Sigmoid colon (tissue), 7 donors: ENCODE results near the gene CELA2B. TPM values are rescaled to one million over a fixed set of nuclear protein-coding genes. Genes with fewer than 3 reads are reported as not detected.

ENCODE experiments used
- DNase-seq: peaks from one replicate; pipeline ENCODE4 v3.0.0-alpha.2; 2019
- H3K27ac ChIP-seq, 4 donors: fragments of 200-600 bp; sonication (generic); one replicate each; pipeline ENCODE4 v1.5.1; 2016 to 2019; ENCODE audit warnings: mild to moderate bottlenecking in 1 of 4
- H3K27me3 ChIP-seq, 3 donors: fragments of 200-600 bp; sonication (generic); one replicate each; pipeline ENCODE4 v1.5.1; 2019; ENCODE audit warnings: mild to moderate bottlenecking in 1 of 3
- H3K36me3 ChIP-seq, 4 donors: fragments of 200-600 bp; sonication (generic); one replicate each; pipeline ENCODE4 v1.5.1; 2016 to 2019
- H3K4me1 ChIP-seq, 4 donors: fragments of 200-600 bp; sonication (generic); one replicate each; pipeline ENCODE4 v1.5.1; 2017 to 2019
- H3K4me3 ChIP-seq, 4 donors: fragments of 200-600 bp; sonication (generic); one replicate each; pipeline ENCODE4 v1.5.1; 2017 to 2019; ENCODE audit warnings: mild to moderate bottlenecking in 2 of 4, moderate library complexity in 1 of 4
- H3K9me3 ChIP-seq, 4 donors: fragments of 200-600 bp in 3 of 4; sonication (generic) in 3 of 4; one replicate each; pipeline versions ENCODE4 v1.5.1 to v1.6.1; 2013 to 2019
- EP300 ChIP-seq, 4 donors: sonication (generic); formaldehyde crosslinking; IDR thresholded peaks; one replicate each; pipeline ENCODE4 v1.6.1; 2017; ENCODE audit warnings: antibody characterized with exemption in 4 of 4
- POLR2A ChIP-seq, 2 donors: fragments of 450-650 bp; IDR thresholded peaks; one replicate each; pipeline ENCODE4 v1.6.1; 2016; ENCODE audit warnings: antibody characterized with exemption in 2 of 2, mild to moderate bottlenecking in 2 of 2, moderate library complexity in 2 of 2
- POLR2AphosphoS5 ChIP-seq, 4 donors: sonication (generic); formaldehyde crosslinking; IDR thresholded peaks; one replicate each; pipeline ENCODE4 v1.6.1; 2017; ENCODE audit warnings: antibody characterized with exemption in 4 of 4
- WGBS, 2 donors: extraction: QIAGEN DNeasy Blood & Tissue Kit; methylation state at CpG; one replicate each; pipeline ENCODE4 v1.1.7; 2013; 5-methylcytosine and 5-hydroxymethylcytosine counted together
- intact Hi-C: fragments of 100-400 bp; cut with DNase I; formaldehyde crosslinking; loops from one replicate; pipeline ENCODE4 v1.15.1; 2023
- polyA plus RNA-seq, 3 donors: library from polyadenylated mRNA; stranded (reverse); fragments of 200-250 nt; gene quantifications; one replicate each; pipeline ENCODE4 v1.2.3, GENCODE V29; 2013
- total RNA-seq, 4 donors: library from RNA; depleted of rRNA; stranded (reverse); fragments of >200 nt; gene quantifications; one replicate each; pipeline ENCODE4 v1.1.0, GENCODE V29; 2016
- TF ChIP-seq, protein P1 (sequence below), 4 experiments: fragments of 450-650 bp in 3 of 4; fragments of 200-600 bp in 1 of 4; IDR thresholded peaks; one replicate each; pipeline ENCODE4 v1.5.1; 2016 to 2019; ENCODE audit warnings: antibody characterized with exemption in 4 of 4, mild to moderate bottlenecking in 3 of 4, moderate library complexity in 2 of 4
- donor health status: healthy with polysubstance abuse.
- donor health status: Bipolar disorder and iron deficiency.
- donor health status: healthy.

CELA2B gene
- total and polyA plus RNA-seq, 7 donors: not detected

DNA sequence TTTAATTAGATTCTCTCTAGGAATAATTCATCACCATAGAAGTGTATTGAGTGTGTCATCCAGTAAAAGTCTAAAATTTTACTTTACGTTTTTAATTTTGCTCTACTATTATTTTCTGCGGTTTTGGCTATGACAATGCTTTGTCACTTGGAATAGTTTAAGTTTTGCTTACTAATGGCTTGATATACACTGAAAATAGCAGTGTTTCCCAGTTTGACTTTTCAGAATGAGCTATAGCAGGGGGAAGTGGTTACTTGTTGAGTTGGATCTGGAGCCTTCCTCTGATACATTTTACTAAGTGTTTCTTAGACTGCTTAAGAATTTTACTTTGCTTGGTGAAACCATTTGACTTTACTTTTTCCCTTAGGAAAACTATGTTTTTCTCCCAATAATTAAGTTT is 55.8 kb downstream of the CELA2B start:
- WGBS, 2 donors: 72 to 89% methylated on average over 2 of the region's 2 CpGs
- Histone ChIP-seq H3K4me3 (no peak overlapping the region), H3K27ac (no peak overlapping the region), H3K4me1 (peaks cover 0 to 16% (median 12%) of the 10 kb centered on the region in 4 donors), H3K27me3 (no peaks in the 10 kb centered on the region), H3K9me3 (no peaks in the 10 kb centered on the region), H3K36me3 (peaks cover 0 to 52% (median 7%) of the 10 kb centered on the region in 4 donors)
- intact Hi-C loops: no loop called here
- TF ChIP-seq EP300 (IDR thresholded peaks at IDR 0.05): no peak
- TF ChIP-seq, protein P1, sequence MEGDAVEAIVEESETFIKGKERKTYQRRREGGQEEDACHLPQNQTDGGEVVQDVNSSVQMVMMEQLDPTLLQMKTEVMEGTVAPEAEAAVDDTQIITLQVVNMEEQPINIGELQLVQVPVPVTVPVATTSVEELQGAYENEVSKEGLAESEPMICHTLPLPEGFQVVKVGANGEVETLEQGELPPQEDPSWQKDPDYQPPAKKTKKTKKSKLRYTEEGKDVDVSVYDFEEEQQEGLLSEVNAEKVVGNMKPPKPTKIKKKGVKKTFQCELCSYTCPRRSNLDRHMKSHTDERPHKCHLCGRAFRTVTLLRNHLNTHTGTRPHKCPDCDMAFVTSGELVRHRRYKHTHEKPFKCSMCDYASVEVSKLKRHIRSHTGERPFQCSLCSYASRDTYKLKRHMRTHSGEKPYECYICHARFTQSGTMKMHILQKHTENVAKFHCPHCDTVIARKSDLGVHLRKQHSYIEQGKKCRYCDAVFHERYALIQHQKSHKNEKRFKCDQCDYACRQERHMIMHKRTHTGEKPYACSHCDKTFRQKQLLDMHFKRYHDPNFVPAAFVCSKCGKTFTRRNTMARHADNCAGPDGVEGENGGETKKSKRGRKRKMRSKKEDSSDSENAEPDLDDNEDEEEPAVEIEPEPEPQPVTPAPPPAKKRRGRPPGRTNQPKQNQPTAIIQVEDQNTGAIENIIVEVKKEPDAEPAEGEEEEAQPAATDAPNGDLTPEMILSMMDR (IDR thresholded peaks at IDR 0.05): no peak
- no peak for TF ChIP-seq POLR2AphosphoS5 (IDR thresholded peaks at IDR 0.05)
- TF ChIP-seq POLR2A (IDR thresholded peaks at IDR 0.05): no peak
- no peak for DNase-seq

DNA sequence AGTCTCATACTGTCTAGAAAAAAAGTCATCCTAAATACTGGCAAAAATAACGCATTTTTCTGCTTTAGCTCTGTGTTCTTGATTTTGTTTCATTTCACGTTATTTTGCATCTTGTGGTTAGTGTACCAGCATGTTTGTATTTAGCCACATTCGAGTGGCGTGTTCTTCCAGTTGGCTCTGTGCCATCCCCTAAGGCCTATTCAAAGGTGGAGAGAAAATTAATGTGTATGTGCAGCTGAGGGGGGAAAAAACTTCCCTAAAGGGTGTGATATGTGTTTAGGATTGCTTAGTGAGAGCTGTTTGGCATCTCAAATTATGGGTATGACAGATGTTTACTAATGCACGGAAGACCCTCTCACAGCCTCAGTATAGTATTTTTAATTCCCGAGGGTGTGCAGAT is 62.9 kb downstream of the CELA2B start:
- no peaks in the 10 kb centered on the region for H3K9me3 ChIP-seq
- H3K36me3 ChIP-seq: peaks cover 11 to 86% (median 33%) of the 10 kb centered on the region in 4 donors
- no peaks in the 10 kb centered on the region for H3K27me3 ChIP-seq
- DNase-seq: no peak
- 73 to 89% methylated on average over 6 of the region's 6 CpGs for WGBS, 2 donors
- H3K4me3 ChIP-seq: no peak overlapping the region
- H3K4me1 ChIP-seq: no peaks in the 10 kb centered on the region
- intact Hi-C loops: no loop called here
- TF ChIP-seq, protein P1 (IDR thresholded peaks at IDR 0.05): no peak
- TF ChIP-seq POLR2A (IDR thresholded peaks at IDR 0.05): no peak
- no peak for TF ChIP-seq POLR2AphosphoS5 (IDR thresholded peaks at IDR 0.05)
- TF ChIP-seq EP300 (IDR thresholded peaks at IDR 0.05): no peak
- no peak overlapping the region for H3K27ac ChIP-seq

DNA sequence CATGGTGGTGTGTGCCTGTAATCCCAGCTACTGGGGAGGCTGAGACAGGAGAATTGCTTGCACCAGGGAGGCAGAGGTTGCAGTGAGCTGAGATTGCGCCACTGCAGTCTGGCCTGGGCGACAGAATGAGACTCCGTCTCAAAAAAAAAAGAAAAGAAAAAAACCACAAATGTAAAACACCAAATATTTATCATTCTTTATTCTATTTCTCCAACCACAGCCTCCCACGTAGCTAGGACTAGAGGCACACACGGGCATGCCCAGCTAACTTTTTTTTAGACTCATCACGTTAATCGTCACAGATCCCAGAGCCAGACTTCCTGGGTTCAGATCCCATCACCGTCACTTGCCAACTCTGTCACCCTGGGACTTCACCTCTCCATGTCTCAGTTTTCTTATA is 64.3 kb downstream of the CELA2B start:
- DNase-seq: no peak
- no peak overlapping the region for H3K4me3 ChIP-seq

More for the DNA sequence above, 64.3 kb downstream of the CELA2B start:
- no peak for TF ChIP-seq POLR2A (IDR thresholded peaks at IDR 0.05)
- TF ChIP-seq, protein P1 (IDR thresholded peaks at IDR 0.05): no peak
- no peak for TF ChIP-seq POLR2AphosphoS5 (IDR thresholded peaks at IDR 0.05)
- no peak for TF ChIP-seq EP300 (IDR thresholded peaks at IDR 0.05)
- H3K36me3 ChIP-seq: peaks cover 11 to 87% (median 34%) of the 10 kb centered on the region in 4 donors
- intact Hi-C loops: no loop called here
- H3K27me3 ChIP-seq: no peaks in the 10 kb centered on the region
- no peak overlapping the region for H3K27ac ChIP-seq
- WGBS, 2 donors: 92 to 93% methylated on average over 8 of the region's 8 CpGs
- no peaks in the 10 kb centered on the region for H3K4me1 ChIP-seq
- no peaks in the 10 kb centered on the region for H3K9me3 ChIP-seq

Other genes starting within 250 kb of the CELA2B start
- 1 to 10 TPM in 1 of 4 donors, under 1 TPM in 1, not detected in 2; 0.27 to 1.1 TPM for gene FHAD1, start 228.9 kb upstream of the CELA2B start, total RNA-seq
- gene FHAD1, start 228.9 kb upstream of the CELA2B start, polyA plus RNA-seq: 1 to 10 TPM in 1 of 3 donors, under 1 TPM in 2; 0.70 to 1.8 (median 0.92) TPM
- gene EFHD2, start 66.2 kb upstream of the CELA2B start, total RNA-seq: 10 to 100 TPM; 32.7 to 47.4 (median 37.3) TPM
- 100 to 1,000 TPM; 157 to 181 (median 177) TPM for gene EFHD2, start 66.2 kb upstream of the CELA2B start, polyA plus RNA-seq
- not detected for gene CTRC, start 37.7 kb upstream of the CELA2B start, total RNA-seq
- gene CTRC, start 37.7 kb upstream of the CELA2B start, polyA plus RNA-seq: 1 to 10 TPM in 1 of 3 donors, under 1 TPM in 1, not detected in 1; 0.34 to 1.2 TPM
- gene CELA2A, start 19.4 kb upstream of the CELA2B start, total RNA-seq: not detected
- gene CELA2A, start 19.4 kb upstream of the CELA2B start, polyA plus RNA-seq: not detected
- 10 to 100 TPM in 2 of 4 donors, 1 to 10 TPM in 2; 6.2 to 18.2 (median 10.0) TPM for gene CASP9, start 48.1 kb downstream of the CELA2B start, total RNA-seq
- gene CASP9, start 48.1 kb downstream of the CELA2B start, polyA plus RNA-seq: 10 to 100 TPM; 11.4 to 17.8 (median 16.3) TPM
- gene DNAJC16, start 50.7 kb downstream of the CELA2B start, total RNA-seq: 10 to 100 TPM; 11.4 to 20.5 (median 16.8) TPM
- gene DNAJC16, start 50.7 kb downstream of the CELA2B start, polyA plus RNA-seq: 1 to 10 TPM; 1.2 to 8.6 (median 1.2) TPM
- under 1 TPM in 1 of 4 donors, not detected in 3; 0.14 TPM for gene AGMAT, start 108.9 kb downstream of the CELA2B start, total RNA-seq
- gene AGMAT, start 108.9 kb downstream of the CELA2B start, polyA plus RNA-seq: 10 to 100 TPM in 2 of 3 donors, 1 to 10 TPM in 1; 6.6 to 18.3 (median 11.1) TPM
- gene DDI2, start 141.4 kb downstream of the CELA2B start, total RNA-seq: 10 to 100 TPM; 13.4 to 27.3 (median 19.8) TPM
- 10 to 100 TPM in 1 of 3 donors, 1 to 10 TPM in 2; 3.0 to 12.5 (median 5.3) TPM for gene DDI2, start 141.4 kb downstream of the CELA2B start, polyA plus RNA-seq
- 10 to 100 TPM; 28.6 to 49.6 (median 33.9) TPM for gene PLEKHM2, start 208.2 kb downstream of the CELA2B start, total RNA-seq
- gene PLEKHM2, start 208.2 kb downstream of the CELA2B start, polyA plus RNA-seq: 10 to 100 TPM; 19.8 to 34.4 (median 20.8) TPM